Measurements from ENCODE around the gene TMSB10. TPM values are rescaled to one million over a fixed set of nuclear protein-coding genes. Genes with fewer than 3 reads are reported as not detected.
A peak's percentile ranks its signal among the peaks of the same experiment; 100 is the strongest.

Gene TMSB10
- total RNA-seq, 1 experiment from 2014 or later, result 1,437 TPM

DNA sequence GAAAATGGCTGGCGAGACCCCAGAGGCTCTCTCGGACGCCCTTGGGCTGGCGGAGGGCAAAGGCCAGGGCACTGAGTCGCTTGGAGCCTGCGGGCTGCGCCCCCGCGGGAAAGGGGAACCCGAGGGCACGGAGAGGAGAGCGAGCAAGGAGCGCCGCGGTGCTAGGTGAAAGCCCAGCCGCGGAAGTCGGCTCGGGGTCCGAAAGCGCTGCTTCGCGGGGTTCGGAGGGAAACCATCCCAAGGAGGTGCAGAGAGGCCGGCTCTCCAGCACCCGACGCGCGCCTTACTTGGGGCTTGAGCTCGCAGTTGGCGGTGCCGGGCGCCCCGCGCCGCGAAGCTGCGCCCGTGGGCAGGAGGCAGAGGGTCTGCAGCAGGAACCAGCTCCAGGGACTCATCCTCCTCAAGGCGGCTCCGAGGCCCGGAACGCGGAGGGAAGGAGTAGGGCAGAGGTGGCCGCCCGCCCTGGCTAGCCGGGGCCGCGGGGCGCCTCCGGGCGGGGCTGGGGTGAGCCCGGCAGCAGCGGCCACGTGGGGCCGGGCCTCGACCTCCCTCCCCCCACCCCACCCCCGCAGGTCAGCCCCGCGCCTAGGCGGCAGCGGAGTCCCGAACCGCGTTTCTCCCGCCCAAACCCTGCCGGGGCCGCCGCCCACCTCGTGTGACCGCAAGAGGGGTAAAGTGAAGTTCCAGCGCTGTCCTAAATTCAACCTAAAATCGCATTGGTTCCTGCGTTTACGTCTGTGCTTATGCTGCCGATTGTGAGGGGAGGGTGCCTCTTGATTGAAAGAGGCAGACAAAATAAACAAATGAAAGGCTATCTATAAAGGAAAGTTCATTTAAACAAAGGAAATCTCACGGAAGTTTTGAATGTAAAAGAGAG, 24.6 kb upstream of the TMSB10 start, which contains the start of gene TRABD2A:
TRABD2A (minus strand) TSS at position 440 of the 877 bp plus-strand sequence; CDS start at position 395, 45 bp downstream.
- CTCF ChIA-PET, result interaction anchor here (0.6 to 2.0 kb wide), 3 partner anchors 45 to 417 kb away, joined by 3 to 17 read pairs (median 15); no protein-coding TSS in a partner anchor
- DNase-seq, result no peak

DNA sequence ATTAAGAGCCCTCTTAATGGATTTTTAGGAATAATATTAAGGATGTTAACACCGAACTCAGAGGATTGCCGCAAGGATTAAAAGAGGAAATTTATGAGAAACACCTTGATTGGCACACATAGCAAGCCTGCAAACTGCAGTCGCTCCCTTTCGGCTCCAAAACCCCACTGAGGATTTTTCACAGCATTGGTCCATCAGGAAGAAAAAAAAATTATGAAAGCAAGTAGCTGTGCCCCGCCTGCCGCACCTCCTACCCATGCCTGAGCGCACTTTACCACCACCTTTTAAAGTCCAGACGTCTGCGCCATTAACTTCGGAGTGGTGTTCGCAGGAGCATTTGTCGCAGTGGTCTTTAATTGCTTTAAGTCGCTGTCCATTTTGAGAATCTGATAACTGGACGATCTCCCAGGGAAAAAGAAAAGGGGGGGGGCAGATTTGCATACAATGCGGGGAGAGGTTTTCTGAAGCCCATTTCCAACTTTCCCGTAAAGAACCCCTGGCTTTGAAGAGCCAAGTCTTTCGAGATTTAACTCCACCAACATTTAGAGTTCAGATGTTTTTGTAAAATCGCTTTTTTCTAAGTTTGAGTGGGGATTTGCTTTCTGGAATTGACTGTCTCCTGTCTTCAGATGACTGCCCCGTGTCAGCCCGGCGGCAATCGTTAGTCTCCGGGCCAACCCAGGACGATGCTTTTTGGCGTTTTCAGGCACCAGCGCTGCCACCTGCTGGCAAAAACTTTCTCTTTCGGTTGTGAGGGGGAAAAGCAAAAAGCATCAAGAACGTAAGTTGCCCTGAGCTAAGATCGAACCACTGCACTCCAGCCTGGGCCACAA, 23.7 kb upstream of the TMSB10 start:
- CTCF ChIA-PET, result interaction anchor here (0.6 to 2.0 kb wide), 3 partner anchors 44 to 416 kb away, joined by 3 to 15 read pairs (median 4); no protein-coding TSS in a partner anchor
- peaks cover 20% of the 10 kb centered on the region for H3K36me3 Mint-ChIP-seq (ENCODE audit: insufficient read depth, unreplicated experiment)
- intact Hi-C loops (cut with micrococcal nuclease; ENCODE audit: unreplicated experiment), result loop anchor here (5.0 kb wide), 2 partner anchors 74 to 384 kb away; no protein-coding TSS in a partner anchor
- TF ChIP-seq, protein P1, sequence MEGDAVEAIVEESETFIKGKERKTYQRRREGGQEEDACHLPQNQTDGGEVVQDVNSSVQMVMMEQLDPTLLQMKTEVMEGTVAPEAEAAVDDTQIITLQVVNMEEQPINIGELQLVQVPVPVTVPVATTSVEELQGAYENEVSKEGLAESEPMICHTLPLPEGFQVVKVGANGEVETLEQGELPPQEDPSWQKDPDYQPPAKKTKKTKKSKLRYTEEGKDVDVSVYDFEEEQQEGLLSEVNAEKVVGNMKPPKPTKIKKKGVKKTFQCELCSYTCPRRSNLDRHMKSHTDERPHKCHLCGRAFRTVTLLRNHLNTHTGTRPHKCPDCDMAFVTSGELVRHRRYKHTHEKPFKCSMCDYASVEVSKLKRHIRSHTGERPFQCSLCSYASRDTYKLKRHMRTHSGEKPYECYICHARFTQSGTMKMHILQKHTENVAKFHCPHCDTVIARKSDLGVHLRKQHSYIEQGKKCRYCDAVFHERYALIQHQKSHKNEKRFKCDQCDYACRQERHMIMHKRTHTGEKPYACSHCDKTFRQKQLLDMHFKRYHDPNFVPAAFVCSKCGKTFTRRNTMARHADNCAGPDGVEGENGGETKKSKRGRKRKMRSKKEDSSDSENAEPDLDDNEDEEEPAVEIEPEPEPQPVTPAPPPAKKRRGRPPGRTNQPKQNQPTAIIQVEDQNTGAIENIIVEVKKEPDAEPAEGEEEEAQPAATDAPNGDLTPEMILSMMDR (IDR thresholded peaks at IDR 0.05; ENCODE audit: unreplicated experiment), result peak; percentile 83
- peak overlapping the region; percentile 81 for H3K4me3 Mint-ChIP-seq (ENCODE audit: low read depth, unreplicated experiment)
- no peaks in the 10 kb centered on the region for H3K9me3 Mint-ChIP-seq (ENCODE audit: low read depth, unreplicated experiment)
- H3K27me3 Mint-ChIP-seq (ENCODE audit: unreplicated experiment), result peaks cover 41% of the 10 kb centered on the region
- no peak overlapping the region for H3K27ac Mint-ChIP-seq (ENCODE audit: unreplicated experiment)
- BruUV-seq (replicated peaks), result no TSS peak
- DNase-seq, result peak; percentile 82
- H3K4me1 Mint-ChIP-seq (ENCODE audit: low read depth, unreplicated experiment), result peaks cover 23% of the 10 kb centered on the region

More for the DNA sequence above, 24.6 kb upstream of the TMSB10 start, which contains the start of gene TRABD2A:
- no TSS peak for BruUV-seq (replicated peaks)
- peak within 1 kb of the TSS; percentile 81 for H3K4me3 Mint-ChIP-seq (ENCODE audit: low read depth, unreplicated experiment)
- peaks cover 20% of the 10 kb centered on the region for H3K36me3 Mint-ChIP-seq (ENCODE audit: insufficient read depth, unreplicated experiment)
- no peak within 1 kb of the TSS for H3K27ac Mint-ChIP-seq (ENCODE audit: unreplicated experiment)
- no peaks in the 10 kb centered on the region for H3K9me3 Mint-ChIP-seq (ENCODE audit: low read depth, unreplicated experiment)
- intact Hi-C loops (cut with micrococcal nuclease; ENCODE audit: unreplicated experiment), result loop anchor here (5.0 kb wide), 2 partner anchors 74 to 384 kb away; no protein-coding TSS in a partner anchor
- H3K4me1 Mint-ChIP-seq (ENCODE audit: low read depth, unreplicated experiment), result peaks cover 23% of the 10 kb centered on the region
- TF ChIP-seq, protein P1 (IDR thresholded peaks at IDR 0.05; ENCODE audit: unreplicated experiment), result no peak
- H3K27me3 Mint-ChIP-seq (ENCODE audit: unreplicated experiment), result peaks cover 50% of the 10 kb centered on the region

DNA sequence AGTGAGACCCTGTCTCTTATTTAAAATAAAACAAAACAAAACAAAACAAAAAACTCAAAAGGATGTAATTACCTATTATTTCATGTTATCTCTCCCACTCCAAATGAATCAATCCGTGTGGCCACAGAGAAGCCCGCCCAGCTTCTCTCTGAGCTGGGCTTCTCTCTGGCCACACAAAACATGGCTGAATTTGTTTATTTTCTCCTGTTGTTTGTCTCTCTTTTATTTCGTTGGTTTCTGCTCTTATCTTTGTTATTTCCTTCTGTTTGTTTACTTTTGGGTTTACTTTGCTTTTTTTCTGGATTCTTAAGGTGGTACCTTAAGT, 23.1 kb upstream of the TMSB10 start:
- H3K9me3 Mint-ChIP-seq (ENCODE audit: low read depth, unreplicated experiment), result no peaks in the 10 kb centered on the region
- no peak for DNase-seq
- peaks cover 23% of the 10 kb centered on the region for H3K4me1 Mint-ChIP-seq (ENCODE audit: low read depth, unreplicated experiment)
- TF ChIP-seq, protein P1 (IDR thresholded peaks at IDR 0.05; ENCODE audit: unreplicated experiment), result no peak
- intact Hi-C loops (cut with micrococcal nuclease; ENCODE audit: unreplicated experiment), result loop anchor here (5.0 kb wide), 2 partner anchors 75 to 385 kb away; no protein-coding TSS in a partner anchor
- BruUV-seq (replicated peaks), result no TSS peak
- peak overlapping the region; percentile 81 for H3K4me3 Mint-ChIP-seq (ENCODE audit: low read depth, unreplicated experiment)
- no peak overlapping the region for H3K27ac Mint-ChIP-seq (ENCODE audit: unreplicated experiment)
- peaks cover 35% of the 10 kb centered on the region for H3K27me3 Mint-ChIP-seq (ENCODE audit: unreplicated experiment)
- CTCF ChIA-PET, result interaction anchor here (1.1 to 2.0 kb wide), 2 partner anchors 44 to 133 kb away, joined by 4 to 15 read pairs; no protein-coding TSS in a partner anchor
- peaks cover 20% of the 10 kb centered on the region for H3K36me3 Mint-ChIP-seq (ENCODE audit: insufficient read depth, unreplicated experiment)
